CD4-positive, alpha-beta T cell treated with Interferon gamma for 1 hour (primary cell): ENCODE data around the gene RBP3.

Experiments used
- DNase-seq: peaks from one replicate; pipeline ENCODE4 v3.0.0-alpha.2; 2020

RBP3 gene

GRCh38 chr10:47359101-47359500 lies 10.9 kb downstream of the RBP3 start:
- no peak for DNase-seq

GRCh38 chr10:47359626-47360418 lies 11.7 kb downstream of the RBP3 start:
- no peak for DNase-seq

- no peak for DNase-seq
Measured at GRCh38 chr10:47360419-47361040, 12.4 kb downstream of the RBP3 start.

- DNase-seq: no peak
Measured at GRCh38 chr10:47361293-47361692, 13.1 kb downstream of the RBP3 start.

GRCh38 chr10:47362199-47362598 lies 14.0 kb downstream of the RBP3 start:
- DNase-seq: no peak

GRCh38 chr10:47363781-47364180 lies 15.6 kb downstream of the RBP3 start:
- DNase-seq: no peak

GRCh38 chr10:47364366-47364765 lies 16.2 kb downstream of the RBP3 start:
- no peak for DNase-seq

- DNase-seq: no peak
Measured at GRCh38 chr10:47364911-47365310, 16.7 kb downstream of the RBP3 start.

- DNase-seq: no peak
Measured at GRCh38 chr10:47365431-47366180, 17.4 kb downstream of the RBP3 start.

GRCh38 chr10:47366181-47366631 lies 18.0 kb downstream of the RBP3 start:
- DNase-seq: no peak

- no peak for DNase-seq
Measured at GRCh38 chr10:47366731-47367460, 18.7 kb downstream of the RBP3 start.

- DNase-seq: no peak
Measured at GRCh38 chr10:47367646-47368045, 19.5 kb downstream of the RBP3 start.

- no peak for DNase-seq
Measured at GRCh38 chr10:47368431-47369180, 20.4 kb downstream of the RBP3 start.

GRCh38 chr10:47369251-47369894 lies 21.2 kb downstream of the RBP3 start:
- no peak for DNase-seq

GRCh38 chr10:47370015-47370767 lies 22.0 kb downstream of the RBP3 start:
- no peak for DNase-seq

- DNase-seq: no peak
Measured at GRCh38 chr10:47370878-47371277, 22.7 kb downstream of the RBP3 start.

- DNase-seq: no peak
Measured at GRCh38 chr10:47371629-47372485, 23.7 kb downstream of the RBP3 start.

GRCh38 chr10:47372726-47373125 lies 24.6 kb downstream of the RBP3 start:
- DNase-seq: no peak

GRCh38 chr10:47374611-47375536 lies 26.7 kb downstream of the RBP3 start:
- no peak for DNase-seq
